H9 (cell line): ENCODE measurements around the gene SEPTIN3. TPM values are rescaled to one million over a fixed set of nuclear protein-coding genes. Genes with fewer than 3 reads are reported as not detected.

Experiments used
- DNase-seq: peaks from one replicate; pipeline ENCODE4 v3.0.0-alpha.2; 2017
- H2AFZ ChIP-seq: one replicate; pipeline ENCODE4 v1.6.1; 2013; ENCODE audit warnings: mild to moderate bottlenecking, low read length, control low read depth, moderate library complexity
- H2AK5ac ChIP-seq: 2 replicates; pipeline ENCODE4 v1.6.1; 2013; ENCODE audit warnings: low read length, control low read depth, mixed read lengths; ENCODE audit not compliant: insufficient read length
- H2BK120ac ChIP-seq: one replicate; pipeline ENCODE4 v1.6.1; 2013; ENCODE audit warnings: low read depth, mild to moderate bottlenecking, low read length, control low read depth, inconsistent platforms; ENCODE audit not compliant: poor library complexity, severe bottlenecking
- H2BK12ac ChIP-seq: 2 replicates; pipeline ENCODE4 v1.6.1; 2013; ENCODE audit warnings: low read length, control low read depth, mixed read lengths, low read depth; ENCODE audit not compliant: insufficient read length
- H2BK15ac ChIP-seq: 2 replicates; pipeline ENCODE4 v1.6.1; 2013; ENCODE audit warnings: low read depth, low read length, control low read depth
- H2BK20ac ChIP-seq: one replicate; pipeline ENCODE4 v1.6.1; 2013; ENCODE audit warnings: low read depth, mild to moderate bottlenecking, low read length, control low read depth, inconsistent platforms; ENCODE audit not compliant: poor library complexity, severe bottlenecking
- H2BK5ac ChIP-seq: 2 replicates; pipeline ENCODE4 v1.6.1; 2013; ENCODE audit warnings: low read length, control low read depth, mixed read lengths; ENCODE audit not compliant: insufficient read length
- H3K14ac ChIP-seq: 2 replicates; pipeline ENCODE4 v1.6.1; 2013; ENCODE audit warnings: low read length, control low read depth; ENCODE audit not compliant: insufficient read depth
- H3K18ac ChIP-seq: 2 replicates; pipeline ENCODE4 v1.6.1; 2013; ENCODE audit warnings: low read depth, mild to moderate bottlenecking, mixed read lengths, low read length, control low read depth; ENCODE audit not compliant: insufficient read length
- H3K23ac ChIP-seq: 2 replicates; pipeline ENCODE4 v1.6.1; 2013; ENCODE audit warnings: low read length, control low read depth, mixed read lengths, low read depth; ENCODE audit not compliant: insufficient read length
- H3K23me2 ChIP-seq: 2 replicates; pipeline ENCODE4 v1.6.1; 2013; ENCODE audit warnings: low read depth, mild to moderate bottlenecking, mixed read lengths, low read length, control low read depth; ENCODE audit not compliant: insufficient read length, poor library complexity, severe bottlenecking
- H3K27ac ChIP-seq: 2 replicates; pipeline ENCODE4 v1.5.1; 2013; ENCODE audit warnings: low read length, control low read depth, mixed read lengths, low read depth; ENCODE audit not compliant: insufficient read length
- H3K27me3 ChIP-seq: 2 replicates; pipeline ENCODE4 v1.6.1; 2013; ENCODE audit warnings: low read length, control low read depth, inconsistent platforms; ENCODE audit not compliant: insufficient read depth
- H3K4ac ChIP-seq: 2 replicates; pipeline ENCODE4 v1.6.1; 2013; ENCODE audit warnings: low read depth, mild to moderate bottlenecking, control low read depth, inconsistent platforms, low read length, moderate library complexity
- H3K4me1 ChIP-seq: 2 replicates; pipeline ENCODE4 v1.6.1; 2013; ENCODE audit warnings: low read length, control low read depth, inconsistent platforms; ENCODE audit not compliant: insufficient read depth
- H3K4me2 ChIP-seq: 2 replicates; pipeline ENCODE4 v1.6.1; 2013; ENCODE audit warnings: low read length, control low read depth, mixed read lengths; ENCODE audit not compliant: insufficient read length, insufficient read depth
- H3K56ac ChIP-seq: 2 replicates; pipeline ENCODE4 v1.6.1; 2013; ENCODE audit warnings: low read depth, mild to moderate bottlenecking, mixed read lengths, low read length, control low read depth; ENCODE audit not compliant: insufficient read length
- H3K79me1 ChIP-seq: 2 replicates; pipeline ENCODE4 v1.6.1; 2013; ENCODE audit warnings: low read depth, mild to moderate bottlenecking, moderate library complexity, low read length, control low read depth, inconsistent platforms; ENCODE audit not compliant: insufficient read depth, poor library complexity, severe bottlenecking
- H3K79me2 ChIP-seq: 2 replicates; pipeline ENCODE4 v1.6.1; 2013; ENCODE audit warnings: low read length, control low read depth, inconsistent platforms; ENCODE audit not compliant: insufficient read depth
- H3K9ac ChIP-seq: 2 replicates; pipeline ENCODE4 v1.6.1; 2013; ENCODE audit warnings: low read length, control low read depth, mixed read lengths; ENCODE audit not compliant: insufficient read length; ENCODE audit errors: extremely low read depth
- H3K9me3 ChIP-seq: one replicate; pipeline ENCODE4 v1.6.1; 2013; ENCODE audit warnings: low read depth, low read length, inconsistent platforms; ENCODE audit not compliant: control insufficient read depth
- H3T11ph ChIP-seq: one replicate; pipeline ENCODE4 v1.6.1; 2013; ENCODE audit warnings: mild to moderate bottlenecking, low read length, control low read depth, inconsistent platforms
- H4K20me1 ChIP-seq: one replicate; pipeline ENCODE4 v1.6.1; 2013; ENCODE audit not compliant: control insufficient read depth, insufficient read length, insufficient read depth
- H4K5ac ChIP-seq: 2 replicates; pipeline ENCODE4 v1.6.1; 2013; ENCODE audit warnings: low read depth, mild to moderate bottlenecking, mixed read lengths, low read length, control low read depth; ENCODE audit not compliant: insufficient read length
- H4K8ac ChIP-seq: replicated peaks from 2 replicates; pipeline ENCODE4 v1.6.1; 2013; ENCODE audit warnings: low read length, control low read depth, mixed read lengths, low read depth; ENCODE audit not compliant: insufficient read length
- H4K91ac ChIP-seq: 2 replicates; pipeline ENCODE4 v1.6.1; 2013; ENCODE audit warnings: low read depth, mild to moderate bottlenecking, moderate library complexity, mixed read lengths, low read length, control low read depth; ENCODE audit not compliant: insufficient read length
- H3K27ac Mint-ChIP-seq, 3 experiments: 2 replicates in 2 of 3; 3 replicates in 1 of 3; pipeline ENCODE4 v1.8.0; 2020 to 2021; ENCODE audit warnings: mixed read lengths in 3 of 3, mild to moderate bottlenecking in 1 of 3, moderate library complexity in 1 of 3
- H3K27me3 Mint-ChIP-seq: 2 replicates; pipeline ENCODE4 v1.8.0; 2021; ENCODE audit warnings: low read depth, mild to moderate bottlenecking, moderate library complexity, mixed read lengths
- H3K36me3 Mint-ChIP-seq, 3 experiments: 2 replicates in 2 of 3; 3 replicates in 1 of 3; pipeline ENCODE4 v1.8.0; 2020 to 2021; ENCODE audit warnings: low read depth in 3 of 3, mixed read lengths in 3 of 3; ENCODE audit not compliant: insufficient read depth in 1 of 3
- H3K4me1 Mint-ChIP-seq, 2 experiments: 2 replicates each; pipeline ENCODE4 v1.8.0; 2020; ENCODE audit warnings: mixed read lengths in 2 of 2
- H3K4me3 Mint-ChIP-seq, 2 experiments: 2 replicates in 1 of 2; 3 replicates in 1 of 2; pipeline ENCODE4 v1.8.0; 2020 to 2021; ENCODE audit warnings: mild to moderate bottlenecking in 2 of 2, mixed read lengths in 2 of 2, moderate library complexity in 1 of 2
- H3K9me3 Mint-ChIP-seq, 2 experiments: 2 replicates in 1 of 2; 3 replicates in 1 of 2; pipeline ENCODE4 v1.8.0; 2020; ENCODE audit warnings: mild to moderate bottlenecking in 2 of 2, mixed read lengths in 2 of 2, moderate library complexity in 1 of 2
- CTCF ChIP-seq: fragments of 200-600 bp; sonication (generic); conservative IDR thresholded peaks from 3 replicates; pipeline ENCODE4 v1.8.0; 2021; ENCODE audit warnings: antibody characterized with exemption, mild to moderate bottlenecking
- WGBS: extraction: QIAGEN DNeasy Blood & Tissue Kit; methylation state at CpG from one replicate; pipeline ENCODE4 v1.1.7; 2013; ENCODE audit warnings: missing lambda C conversion rate, low lambda C conversion rate, mixed read lengths; ENCODE audit not compliant: insufficient read length; ENCODE audit errors: extremely low coverage; 5-methylcytosine and 5-hydroxymethylcytosine counted together
- total RNA-seq: library from RNA; stranded (reverse); gene quantifications from 2 replicates; pipeline ENCODE4 v1.2.1, GENCODE V29; 2021

SEPTIN3 gene
- total RNA-seq, 1 experiment from 2014 or later = 33.3 TPM

- no CpG with 5 or more reads among the region's 8 CpGs for WGBS
- Mint-ChIP-seq H3K4me3 (no peak overlapping the region), H3K9me3 (no peaks in the 10 kb centered on the region; a peak in 1 of 5 replicates), H3K27me3 (peaks cover 43% of the 10 kb centered on the region), H3K36me3 (peaks cover 0 to 4% (median under 1%) of the 10 kb centered on the region in 3 experiments; a peak in 6 of 7 replicates), H3K27ac (no peak overlapping the region), H3K4me1 (peaks cover 6% of the 10 kb centered on the region in 2 experiments; a peak in 3 of 4 replicates)
- Histone ChIP-seq H2BK12ac (no peak overlapping the region), H2BK15ac (no peak overlapping the region), H3K23ac (no peak overlapping the region), H3K23me2 (no peaks in the 10 kb centered on the region), H3K4ac (no peak overlapping the region), H3K56ac (no peak overlapping the region), H2BK120ac (no peak overlapping the region), H4K8ac (no peak overlapping the region), H3K9ac (no peak overlapping the region), H2BK5ac (no peak overlapping the region), H2AFZ (no peak overlapping the region), H3K14ac (no peak overlapping the region), H2AK5ac (no peak overlapping the region), H4K20me1 (no peaks in the 10 kb centered on the region), H3T11ph (no peak overlapping the region), H3K27ac (no peak overlapping the region), H3K79me2 (no peaks in the 10 kb centered on the region), H2BK20ac (no peak overlapping the region), H3K27me3 (no peaks in the 10 kb centered on the region), H4K5ac (peak overlapping the region; percentile 41), H4K91ac (no peak overlapping the region), H3K4me1 (no peaks in the 10 kb centered on the region), H3K4me2 (no peak overlapping the region), H3K79me1 (no peaks in the 10 kb centered on the region), H3K18ac (no peak overlapping the region), H3K9me3 (no peaks in the 10 kb centered on the region)
- TF ChIP-seq CTCF = no peak
- no peak for DNase-seq
Measured at GRCh38 chr22:42001121-42001520, 31.9 kb downstream of the SEPTIN3 start.
